GM12891 (cell line): ENCODE data around the gene MFSD11.
"Not testable (repeated sequence)": the region's sequence is repeated elsewhere in the genome, so short reads cannot be mapped to it uniquely, and the experiment has no call there.

Experiments used
- DNase-seq: peaks from one replicate; pipeline ENCODE4 v3.0.0; 2011; ENCODE audit warnings: low spot score; ENCODE audit not compliant: insufficient read length
- FAIRE-seq: peaks from 2 replicates; lab custom pipeline; 2011; peaks lifted over from hg19 to GRCh38; lab: Jason Lieb, UNC
- PAX5 ChIP-seq: IDR thresholded peaks from 2 replicates; pipeline ENCODE4 v1.6.1; 2011; ENCODE audit warnings: low read length, moderate library complexity, mild to moderate bottlenecking; ENCODE audit not compliant: insufficient read depth, severe bottlenecking
- POLR2A ChIP-seq: IDR thresholded peaks from 2 replicates; pipeline ENCODE4 v1.6.1; 2011; ENCODE audit warnings: low read depth, low read length, control low read depth
- POLR2AphosphoS5 ChIP-seq: IDR thresholded peaks from 2 replicates; pipeline ENCODE4 v1.6.1; 2011; ENCODE audit warnings: low read depth, low read length, control low read depth
- POU2F2 ChIP-seq: IDR thresholded peaks from 2 replicates; pipeline ENCODE4 v1.6.1; 2011; ENCODE audit warnings: low read depth, mild to moderate bottlenecking, control low read depth, low read length, moderate library complexity
- SPI1 ChIP-seq: IDR thresholded peaks from 2 replicates; pipeline ENCODE4 v1.6.1; 2011; ENCODE audit warnings: low read depth, low read length, control low read depth
- TAF1 ChIP-seq: IDR thresholded peaks from 2 replicates; pipeline ENCODE4 v1.6.1; 2011; ENCODE audit warnings: low read depth, low read length, control low read depth

Gene MFSD11

DNA sequence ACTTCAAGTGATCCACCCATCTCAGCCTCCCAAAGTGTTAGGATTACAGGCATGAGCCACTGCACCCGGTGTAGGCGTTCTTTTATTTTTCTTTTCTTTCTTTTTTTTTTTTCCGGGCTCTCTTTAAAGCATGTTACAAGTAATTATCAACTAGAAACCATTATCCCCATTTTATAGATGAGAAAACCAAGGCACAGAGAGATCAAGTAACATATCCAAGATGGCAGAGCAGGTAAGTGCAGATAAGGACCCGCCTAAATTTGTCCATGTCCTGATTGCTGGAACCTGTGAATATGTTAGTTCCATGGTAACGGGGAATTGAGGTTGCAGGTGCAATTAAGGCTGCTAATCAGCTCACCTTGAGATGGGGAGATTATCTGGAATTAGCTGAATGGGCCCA is 54.4 kb downstream of the MFSD11 start:
- no peak for FAIRE-seq

GRCh38 chr17:76793775-76794174 is 55.9 kb downstream of the MFSD11 start:
- FAIRE-seq (no peak), DNase-seq (no peak)
- TF ChIP-seq POU2F2 (no peak), POLR2A (no peak), PAX5 (no peak), TAF1 (no peak), SPI1 (no peak), POLR2AphosphoS5 (no peak)

More for the DNA sequence above, 54.4 kb downstream of the MFSD11 start:
- TF ChIP-seq POLR2AphosphoS5 (no peak), PAX5 (no peak), POLR2A (no peak), TAF1 (no peak), SPI1 (no peak), POU2F2 (no peak)
- DNase-seq, result no peak

DNA sequence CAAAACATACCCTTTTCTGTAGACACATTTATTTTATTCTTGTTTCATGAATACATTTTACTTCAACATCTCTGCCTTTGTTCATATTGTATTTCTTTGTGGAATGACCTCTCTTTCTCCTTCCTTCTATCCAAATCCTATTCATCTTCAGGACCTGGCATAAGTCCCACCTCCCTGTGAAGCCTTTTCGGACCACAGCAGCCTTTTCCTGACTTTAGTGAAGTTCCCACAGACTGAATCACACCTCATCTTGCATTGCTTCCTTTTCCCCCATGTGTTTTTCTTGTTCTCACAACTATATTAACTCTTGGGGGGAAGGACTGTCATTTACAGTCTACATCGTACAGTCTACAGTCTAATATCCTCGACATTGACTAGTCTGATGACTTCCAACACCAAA is 58.2 kb downstream of the MFSD11 start:
- no peak for FAIRE-seq
- no peak for DNase-seq
- no peak for TF ChIP-seq SPI1
- no peak for TF ChIP-seq POU2F2
- no peak for TF ChIP-seq POLR2AphosphoS5
- TF ChIP-seq TAF1, result no peak
- TF ChIP-seq POLR2A, result no peak

DNA sequence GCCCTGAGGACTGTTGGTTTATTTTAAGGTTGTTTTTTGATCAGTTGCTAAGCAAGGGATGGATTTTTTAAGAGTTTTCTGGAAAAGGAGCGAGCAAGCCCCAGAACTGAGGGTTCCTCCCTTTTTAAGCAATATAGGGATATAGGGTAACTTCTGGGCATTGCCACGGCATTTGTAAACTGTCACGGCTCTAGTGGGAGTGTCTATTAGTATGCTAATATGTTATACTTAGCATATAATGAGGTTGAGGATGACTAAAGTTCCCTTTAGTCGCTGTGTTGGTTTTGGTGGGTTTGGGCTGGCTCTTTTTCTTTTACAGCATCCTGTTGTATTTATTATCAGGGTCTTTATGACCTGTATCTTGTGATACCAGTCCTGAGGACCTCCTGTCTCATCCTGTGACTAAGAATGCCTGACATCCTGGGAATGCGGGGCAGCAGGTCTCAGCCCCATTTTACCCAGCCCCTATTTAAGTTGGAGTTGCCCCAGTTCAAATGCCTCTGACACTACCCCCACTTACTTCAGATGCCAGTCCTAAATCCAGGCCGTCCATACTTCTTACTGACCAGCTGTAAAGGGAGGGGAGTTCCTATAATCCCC is 59.4 kb downstream of the MFSD11 start:
- FAIRE-seq, result no peak
- no peak for TF ChIP-seq POU2F2
- TF ChIP-seq POLR2A, result no peak
- TF ChIP-seq SPI1, result no peak
- no peak for TF ChIP-seq PAX5
- no peak for TF ChIP-seq POLR2AphosphoS5
- no peak for TF ChIP-seq TAF1
- no peak for DNase-seq

DNA sequence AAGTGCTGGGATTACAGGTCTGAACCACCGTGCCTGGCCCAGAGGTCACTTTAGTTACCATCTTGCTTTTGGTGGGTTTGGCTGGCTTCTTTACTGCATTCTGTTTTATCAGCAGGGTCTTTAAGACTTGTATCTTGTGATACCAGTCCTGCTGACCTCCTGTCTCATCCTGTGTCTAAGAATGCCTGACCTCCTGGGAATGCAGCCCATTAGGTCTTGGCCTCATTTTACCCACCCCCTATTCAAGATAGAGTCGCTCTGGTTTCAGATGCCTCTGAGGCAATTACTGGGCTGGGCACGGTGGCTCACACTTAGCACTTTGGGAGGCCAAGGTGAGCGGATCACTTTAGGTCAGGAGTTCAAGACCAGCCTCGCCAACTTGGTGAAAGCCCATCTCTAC is 63.8 kb downstream of the MFSD11 start:
- TF ChIP-seq TAF1 (no peak), PAX5 (no peak), SPI1 (no peak), POU2F2 (no peak), POLR2A (no peak), POLR2AphosphoS5 (no peak)
- DNase-seq (no peak), FAIRE-seq (no peak)

GRCh38 chr17:76805319-76805718 is 67.4 kb downstream of the MFSD11 start:
- DNase-seq, result no peak
- TF ChIP-seq POU2F2 (no peak), POLR2A (no peak), PAX5 (no peak), SPI1 (no peak), TAF1 (no peak), POLR2AphosphoS5 (no peak)
- no peak for FAIRE-seq

DNA sequence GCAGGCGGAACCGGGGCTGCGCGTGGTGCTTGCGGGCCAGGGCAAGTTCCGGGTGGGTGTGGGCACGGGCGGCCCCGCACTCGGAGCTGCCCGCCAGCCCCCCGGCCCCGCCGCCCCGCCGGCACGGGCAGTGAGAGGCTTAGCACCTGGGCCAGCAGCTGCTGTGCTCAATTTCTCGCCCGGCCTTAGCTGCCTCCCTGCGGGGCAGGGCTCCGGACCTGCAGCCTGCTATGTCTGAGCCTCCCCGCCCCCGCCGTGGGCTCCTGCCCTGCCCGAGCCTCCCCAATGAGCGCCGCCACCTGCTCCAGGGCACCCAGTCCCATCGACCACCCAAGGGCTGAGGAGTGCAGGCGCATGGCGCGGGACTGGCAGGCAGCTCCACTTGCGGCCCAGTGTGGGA is 68.2 kb downstream of the MFSD11 start:
- not testable (repeated sequence) for FAIRE-seq, DNase-seq

DNA sequence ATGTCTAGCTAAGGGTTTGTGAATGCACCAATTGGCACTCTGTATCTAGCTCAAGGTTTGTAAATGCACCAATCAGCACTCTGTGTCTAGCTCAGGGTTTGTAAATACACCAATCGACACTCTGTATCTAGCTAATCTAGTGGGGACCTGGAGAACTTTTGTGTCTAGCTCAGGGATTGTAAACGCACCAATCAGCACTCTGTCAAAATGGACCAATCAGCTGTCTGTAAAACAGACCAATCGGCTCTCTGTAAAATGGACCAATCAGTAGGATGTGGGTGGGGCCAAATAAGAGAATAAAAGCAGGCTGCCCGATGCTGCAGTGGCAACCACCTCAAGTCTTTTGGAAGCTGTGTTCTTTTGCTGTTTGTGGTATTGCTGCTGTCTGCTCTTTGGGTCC is 68.8 kb downstream of the MFSD11 start:
- not testable (repeated sequence) for DNase-seq, FAIRE-seq

GRCh38 chr17:76808326-76808725 is 70.4 kb downstream of the MFSD11 start:
- no peak for FAIRE-seq
- TF ChIP-seq POLR2A (no peak), SPI1 (no peak), POU2F2 (no peak), POLR2AphosphoS5 (no peak), TAF1 (no peak), PAX5 (no peak)
- DNase-seq, result no peak

GRCh38 chr17:76810956-76811355 is 73.0 kb downstream of the MFSD11 start:
- DNase-seq (no peak), FAIRE-seq (no peak)
- TF ChIP-seq POLR2AphosphoS5, result no peak
- TF ChIP-seq TAF1, result no peak

- TF ChIP-seq TAF1 (no peak), PAX5 (no peak), POLR2AphosphoS5 (no peak), POU2F2 (no peak), POLR2A (no peak), SPI1 (no peak)
- DNase-seq, result no peak
- no peak for FAIRE-seq
Observed at GRCh38 chr17:76811834-76812233, 73.9 kb downstream of the MFSD11 start.
